MM.1S (cell line): ENCODE measurements around the gene NUP210L.

ENCODE experiments used
- EZH2 ChIP-seq: fragments of 300-600 bp; sonication (generic); optimal IDR thresholded peaks from 2 replicates; pipeline ENCODE3; 2017; ENCODE audit warnings: low read depth, mild to moderate bottlenecking, antibody characterized with exemption, low read length, mixed read lengths
- EZH2phosphoT487 ChIP-seq: fragments of 300-600 bp; sonication (generic); IDR thresholded peaks from 2 replicates; pipeline ENCODE4 v1.6.1; 2018; ENCODE audit warnings: antibody characterized with exemption, low read length
- TF ChIP-seq, protein P1 (sequence below): fragments of 300-600 bp; sonication (generic); IDR thresholded peaks from 2 replicates; pipeline ENCODE4 v1.5.1; 2016; ENCODE audit warnings: antibody characterized with exemption, low read length, mixed read lengths

DNA sequence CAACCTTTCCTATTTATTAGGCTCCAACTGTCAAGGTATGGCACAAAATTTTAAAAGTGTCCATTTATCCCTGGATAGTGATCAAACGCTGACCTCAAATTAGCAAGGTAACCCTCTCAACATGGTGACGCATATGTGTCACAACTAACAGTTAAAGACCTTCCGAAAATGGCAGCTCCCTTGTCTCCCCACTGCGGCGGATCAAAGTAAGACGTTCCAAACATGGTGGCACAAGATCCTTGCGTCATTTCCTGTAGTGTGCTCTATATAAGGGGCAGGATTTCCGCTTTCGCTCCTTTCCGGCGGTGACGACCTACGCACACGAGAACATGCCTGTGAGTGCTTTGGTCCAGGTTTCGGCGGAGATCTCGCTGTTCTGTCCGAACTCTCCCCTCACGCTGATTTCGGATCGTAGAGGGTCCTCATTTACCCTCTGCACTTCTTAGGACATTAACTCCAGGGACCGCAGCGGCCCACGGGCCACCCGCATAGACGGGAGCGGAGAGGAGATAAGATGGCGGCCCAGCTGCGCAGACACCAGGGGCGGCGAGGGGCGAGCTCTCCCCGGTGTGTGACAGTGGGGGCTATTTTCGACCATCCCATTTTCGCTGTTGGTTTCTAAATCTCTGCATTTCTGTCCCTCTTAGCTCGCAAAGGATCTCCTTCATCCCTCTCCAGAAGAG lies 164.3 kb downstream of the NUP210L start, which contains the start of gene RPS27:
- TF ChIP-seq, protein P1, sequence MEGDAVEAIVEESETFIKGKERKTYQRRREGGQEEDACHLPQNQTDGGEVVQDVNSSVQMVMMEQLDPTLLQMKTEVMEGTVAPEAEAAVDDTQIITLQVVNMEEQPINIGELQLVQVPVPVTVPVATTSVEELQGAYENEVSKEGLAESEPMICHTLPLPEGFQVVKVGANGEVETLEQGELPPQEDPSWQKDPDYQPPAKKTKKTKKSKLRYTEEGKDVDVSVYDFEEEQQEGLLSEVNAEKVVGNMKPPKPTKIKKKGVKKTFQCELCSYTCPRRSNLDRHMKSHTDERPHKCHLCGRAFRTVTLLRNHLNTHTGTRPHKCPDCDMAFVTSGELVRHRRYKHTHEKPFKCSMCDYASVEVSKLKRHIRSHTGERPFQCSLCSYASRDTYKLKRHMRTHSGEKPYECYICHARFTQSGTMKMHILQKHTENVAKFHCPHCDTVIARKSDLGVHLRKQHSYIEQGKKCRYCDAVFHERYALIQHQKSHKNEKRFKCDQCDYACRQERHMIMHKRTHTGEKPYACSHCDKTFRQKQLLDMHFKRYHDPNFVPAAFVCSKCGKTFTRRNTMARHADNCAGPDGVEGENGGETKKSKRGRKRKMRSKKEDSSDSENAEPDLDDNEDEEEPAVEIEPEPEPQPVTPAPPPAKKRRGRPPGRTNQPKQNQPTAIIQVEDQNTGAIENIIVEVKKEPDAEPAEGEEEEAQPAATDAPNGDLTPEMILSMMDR: no peak
- no peak for TF ChIP-seq EZH2
- no peak for TF ChIP-seq EZH2phosphoT487
